Measurements from ENCODE around the gene CAND1. TPM values are rescaled to one million over a fixed set of nuclear protein-coding genes. Genes with fewer than 3 reads are reported as not detected.

CAND1 gene
- total and polyA plus RNA-seq, 2 of the 8 experiments (the other 6 are each of a cell fraction or from before 2014, with no cell fraction given) = 39.4 to 271 TPM

DNA sequence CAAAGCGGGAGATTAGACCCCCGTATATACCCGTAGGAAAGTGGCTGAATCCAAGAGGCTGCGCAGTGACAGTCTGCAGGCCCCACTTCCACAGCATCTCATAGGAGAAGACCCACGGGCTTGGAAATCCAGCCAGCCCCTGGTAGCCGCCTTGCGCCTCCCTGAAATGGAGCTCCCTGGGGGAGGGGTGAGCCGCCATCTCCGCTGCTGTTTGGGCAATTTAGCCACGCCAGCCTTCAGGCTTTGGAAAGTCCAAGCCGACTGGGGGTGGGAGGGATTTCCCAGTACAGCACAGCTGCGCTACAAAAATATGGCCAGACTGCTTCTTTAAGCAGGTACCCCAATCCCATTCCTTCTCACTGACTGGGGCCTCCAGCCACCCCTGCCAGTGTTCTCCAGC, 53.4 kb downstream of the CAND1 start:
- H3K9me3 ChIP-seq (ENCODE audit: insufficient read depth in 2 of 2, low read depth in 1 of 2, low read length in 1 of 2) = peaks cover 13 to 18% of the 10 kb centered on the region in 2 experiments
- H3K4ac ChIP-seq (replicated peaks; ENCODE audit: insufficient read length, low read depth, low read length) = no peak overlapping the region
- H3K4me2 ChIP-seq (ENCODE audit: insufficient read depth in 1 of 2, low read depth in 2 of 2, low read length in 2 of 2) = no peak overlapping the region
- H2BK5ac ChIP-seq (ENCODE audit: low read depth, low read length) = no peak overlapping the region
- no peak overlapping the region for H4K91ac ChIP-seq (replicated peaks; ENCODE audit: insufficient read length, low read length)
- no peak overlapping the region for H3K18ac ChIP-seq (ENCODE audit: extremely low read depth, low read length)
- no peak for TF ChIP-seq TAF7 (optimal IDR thresholded peaks at IDR 0.05; ENCODE audit: borderline replicate concordance, low read depth, low read length)
- no peak for TF ChIP-seq ASH2L (IDR thresholded peaks at IDR 0.05; ENCODE audit: low read length)
- no peak for TF ChIP-seq FOSL1 (IDR thresholded peaks at IDR 0.05; ENCODE audit: insufficient read depth, low read depth, low read length)
- TF ChIP-seq EGR1 (IDR thresholded peaks at IDR 0.05; ENCODE audit: borderline replicate concordance, low read depth, low read length) = no peak
- no peaks in the 10 kb centered on the region; the same call in 1 of the 2 replicates for H3K23me2 ChIP-seq (ENCODE audit: low read depth, low read length)
- H3K23ac ChIP-seq (ENCODE audit: insufficient read length) = no peak overlapping the region
- no peak overlapping the region for H2BK12ac ChIP-seq (ENCODE audit: low read depth, low read length)
- WGBS, 2 experiments (ENCODE audit: extremely low coverage in 1 of 2, insufficient coverage in 1 of 2, insufficient read length in 1 of 2, insufficient replicate concordance in 2 of 2, low coverage in 1 of 2, low lambda C conversion rate in 2 of 2, missing lambda C conversion rate in 1 of 2) = 89% methylated on average over 10 of the region's 12 CpGs; no CpG with 5 or more reads in 1 of the 2 experiments
- H2AFZ ChIP-seq (ENCODE audit: low read length) = no peak overlapping the region
- FAIRE-seq (no peak), DNase-seq (ENCODE audit: low read depth in 1 of 2, low spot score in 2 of 2) (no peak)
- H3K27me3 ChIP-seq (replicated peaks in 1 of 4; ENCODE audit: control insufficient read depth in 3 of 4, extremely low read depth in 1 of 4, insufficient read depth in 3 of 4, low read length in 3 of 4) = no peaks in the 10 kb centered on the region
- no peak overlapping the region for H2AK5ac ChIP-seq (ENCODE audit: low read depth, low read length)
- H3K56ac ChIP-seq (replicated peaks; ENCODE audit: insufficient read length, low read depth, low read length) = no peak overlapping the region
- H3K4me1 ChIP-seq (replicated peaks in 1 of 4; ENCODE audit: control insufficient read depth in 3 of 4, insufficient read depth in 4 of 4, low read length in 3 of 4) = no peaks in the 10 kb centered on the region
- ChIA-PET POLR2A (ENCODE audit: partially characterized antibody) (interaction anchor here (1.0 to 2.1 kb wide), 2 partner anchors 13 to 53 kb away, joined by 4 to 13 read pairs; partner anchors contain the start of gene CAND1), CTCF (ENCODE audit: partially characterized antibody) (interaction anchor here (1.1 to 1.3 kb wide), 2 partner anchors 35 to 461 kb away, joined by 3 read pairs; no protein-coding TSS in a partner anchor)
- no peaks in the 10 kb centered on the region for H3K79me1 ChIP-seq (ENCODE audit: low read depth, low read length)
- H3K4me3 ChIP-seq (ENCODE audit: extremely low read depth in 1 of 4, insufficient read depth in 2 of 4, low read depth in 3 of 4, low read length in 4 of 4) = no peak overlapping the region
- no peak overlapping the region for H2BK20ac ChIP-seq (ENCODE audit: low read length)
- H4K5ac ChIP-seq (ENCODE audit: insufficient read length, low read depth, low read length) = no peak overlapping the region
- H3K36me3 ChIP-seq (ENCODE audit: control insufficient read depth in 2 of 4, insufficient read depth in 4 of 4, low read length in 3 of 4) = peaks cover 2 to 36% (median 16%) of the 10 kb centered on the region in 4 experiments; a peak in 6 of 8 replicates
- no peak overlapping the region for H2BK15ac ChIP-seq (ENCODE audit: low read length)
- H3K79me2 ChIP-seq (ENCODE audit: control insufficient read depth in 1 of 2, insufficient read depth in 2 of 2, low read length in 2 of 2) = no peaks in the 10 kb centered on the region
- no peaks in the 10 kb centered on the region for H4K20me1 ChIP-seq (replicated peaks in 1 of 2; ENCODE audit: control insufficient read depth in 1 of 2, insufficient read depth in 2 of 2, low read length in 2 of 2)
- no peak overlapping the region for H2BK120ac ChIP-seq (replicated peaks; ENCODE audit: low read depth, low read length)
- no peak overlapping the region for H4K8ac ChIP-seq (ENCODE audit: extremely low read depth, insufficient read depth, low read length)
- H3K27ac ChIP-seq (ENCODE audit: low read depth, low read length) = no peak overlapping the region
- H3K14ac ChIP-seq (ENCODE audit: insufficient read length) = no peak overlapping the region
- H3K9ac ChIP-seq (replicated peaks in 1 of 4; ENCODE audit: extremely low read depth in 1 of 4, low read depth in 3 of 4, low read length in 3 of 4) = no peak overlapping the region
